ENCODE results near the gene ACSL5.

The ACSL5 gene

DNA sequence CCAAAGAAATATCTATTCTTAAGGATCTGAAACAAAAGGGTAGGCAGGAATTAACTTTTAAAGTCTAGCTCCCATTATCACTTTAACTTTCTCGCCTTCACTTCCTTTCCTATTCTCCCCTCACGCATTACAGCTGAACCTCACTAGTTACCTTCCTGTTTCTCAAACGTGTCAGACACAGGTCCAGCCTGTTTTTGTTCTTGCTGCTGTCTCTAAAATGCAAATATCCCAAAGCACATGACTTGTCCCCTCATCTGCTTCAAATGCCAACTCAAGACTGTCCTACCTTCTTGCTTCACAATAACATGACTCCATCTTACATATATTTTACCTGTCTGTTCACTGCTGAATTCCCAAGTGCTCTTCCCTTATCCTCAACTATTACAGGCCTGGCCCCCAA, 55.2 kb downstream of the ACSL5 start:
- Histone ChIP-seq H3K9ac (ENCODE audit: low read depth in 1 of 2, low read length in 2 of 2) (peak overlapping the region in 1 of 2 donors; percentile 18), H3K27me3 (ENCODE audit: control insufficient read depth in 2 of 2, insufficient read depth in 2 of 2, low read length in 2 of 2) (no peaks in the 10 kb centered on the region), H3K4me1 (ENCODE audit: control insufficient read depth in 2 of 2, insufficient read depth in 2 of 2, low read length in 2 of 2) (no peaks in the 10 kb centered on the region), H3K9me3 (ENCODE audit: control insufficient read depth in 2 of 2, low read length in 2 of 2) (no peaks in the 10 kb centered on the region), H3K4me3 (ENCODE audit: low read length in 2 of 2) (no peak overlapping the region), H3K36me3 (ENCODE audit: control insufficient read depth in 2 of 2, insufficient read depth in 2 of 2, low read length in 2 of 2) (peaks cover 80 to 85% of the 10 kb centered on the region in 2 donors), H3K27ac (ENCODE audit: low read depth in 2 of 2, low read length in 2 of 2) (no peak overlapping the region)

DNA sequence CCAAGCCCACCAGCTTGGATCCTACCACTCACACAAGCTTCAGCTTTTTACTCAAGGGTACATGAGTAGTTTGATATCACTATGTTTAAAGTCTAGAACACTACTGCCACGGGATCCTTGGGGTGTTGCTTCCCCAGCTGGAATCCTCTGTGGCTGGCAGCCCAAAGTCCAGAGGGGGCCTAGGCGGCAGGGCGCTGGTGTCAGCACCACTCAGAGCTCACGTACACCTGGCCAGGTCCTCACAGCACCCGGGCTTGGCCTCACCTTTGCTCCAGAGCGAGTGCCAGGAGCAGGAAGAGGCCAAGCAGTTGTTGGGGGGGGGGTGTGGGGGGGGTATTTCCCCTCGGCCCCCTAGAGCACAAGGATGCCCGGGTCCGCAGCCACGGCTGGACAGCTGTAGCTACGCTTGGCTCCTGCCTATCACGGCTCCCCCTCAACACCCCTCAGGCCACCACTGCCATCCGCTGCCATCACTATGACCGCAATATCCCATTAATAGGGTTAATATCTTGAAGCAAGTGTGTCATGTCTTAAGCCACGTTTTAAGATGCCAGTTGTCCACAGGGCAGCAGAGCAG, 55.8 kb downstream of the ACSL5 start:
- Histone ChIP-seq H3K4me1 (ENCODE audit: control insufficient read depth in 2 of 2, insufficient read depth in 2 of 2, low read length in 2 of 2) (no peaks in the 10 kb centered on the region), H3K4me3 (ENCODE audit: low read length in 2 of 2) (no peak overlapping the region), H3K36me3 (ENCODE audit: control insufficient read depth in 2 of 2, insufficient read depth in 2 of 2, low read length in 2 of 2) (peaks cover 79% of the 10 kb centered on the region in 2 donors), H3K27ac (ENCODE audit: low read depth in 2 of 2, low read length in 2 of 2) (no peak overlapping the region), H3K9ac (ENCODE audit: low read depth in 1 of 2, low read length in 2 of 2) (peak overlapping the region in 1 of 2 donors; percentile 18), H3K9me3 (ENCODE audit: control insufficient read depth in 2 of 2, low read length in 2 of 2) (no peaks in the 10 kb centered on the region), H3K27me3 (ENCODE audit: control insufficient read depth in 2 of 2, insufficient read depth in 2 of 2, low read length in 2 of 2) (no peaks in the 10 kb centered on the region)

DNA sequence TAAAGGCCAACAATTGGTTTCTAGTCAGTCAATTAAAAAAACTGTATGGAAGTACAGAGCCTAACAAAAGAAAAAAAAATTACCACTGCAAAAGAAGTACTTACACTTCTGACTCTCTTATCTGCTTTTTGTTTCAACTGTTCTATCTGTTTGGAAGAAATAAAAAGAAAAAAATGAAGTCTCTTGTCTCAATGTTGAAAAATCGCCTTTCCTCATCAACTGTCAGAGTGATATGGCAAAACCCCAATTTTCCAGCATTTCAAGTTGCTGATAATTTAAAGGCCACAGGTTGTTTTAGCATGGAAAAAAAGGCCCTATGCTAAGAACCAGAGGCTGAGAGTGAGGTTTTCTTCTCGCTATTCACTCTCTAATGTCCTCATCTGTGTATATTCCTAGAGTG, 59.2 kb downstream of the ACSL5 start:
- Histone ChIP-seq H3K27me3 (ENCODE audit: control insufficient read depth in 2 of 2, insufficient read depth in 2 of 2, low read length in 2 of 2) (no peaks in the 10 kb centered on the region), H3K27ac (ENCODE audit: low read depth in 2 of 2, low read length in 2 of 2) (no peak overlapping the region), H3K36me3 (ENCODE audit: control insufficient read depth in 2 of 2, insufficient read depth in 2 of 2, low read length in 2 of 2) (peaks cover 63 to 67% of the 10 kb centered on the region in 2 donors), H3K4me3 (ENCODE audit: low read length in 2 of 2) (no peak overlapping the region), H3K9ac (ENCODE audit: low read depth in 1 of 2, low read length in 2 of 2) (no peak overlapping the region), H3K4me1 (ENCODE audit: control insufficient read depth in 2 of 2, insufficient read depth in 2 of 2, low read length in 2 of 2) (no peaks in the 10 kb centered on the region), H3K9me3 (ENCODE audit: control insufficient read depth in 2 of 2, low read length in 2 of 2) (no peaks in the 10 kb centered on the region)

DNA sequence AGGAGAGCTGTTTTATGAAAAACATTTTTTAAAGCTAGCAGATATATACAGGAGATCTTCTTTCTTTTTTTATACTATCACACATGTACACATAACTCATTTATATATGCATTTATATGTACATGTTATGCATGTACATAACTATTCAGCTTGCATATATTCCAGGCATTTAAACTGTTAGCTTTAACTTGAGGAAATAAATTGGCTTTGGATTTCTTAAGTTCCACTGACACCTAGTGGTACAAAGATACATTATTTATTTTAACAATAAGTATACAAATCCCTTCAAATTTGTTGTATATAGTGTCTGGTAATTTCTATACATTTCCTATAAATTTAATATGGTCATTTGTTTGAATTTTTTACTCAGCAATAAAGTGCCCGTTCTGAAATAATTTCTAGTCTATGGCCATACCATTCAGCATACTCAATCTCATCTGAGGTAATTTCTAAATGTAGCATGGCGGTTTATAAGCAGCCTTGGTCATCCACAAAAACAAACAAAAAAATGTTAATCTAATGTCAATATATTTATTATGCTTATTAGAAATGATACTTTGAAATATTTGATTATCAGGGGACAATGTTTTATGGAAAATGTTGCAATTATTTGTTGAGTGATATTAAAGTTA, 61.2 kb downstream of the ACSL5 start:
- Histone ChIP-seq H3K36me3 (ENCODE audit: control insufficient read depth in 2 of 2, insufficient read depth in 2 of 2, low read length in 2 of 2) (peaks cover 56 to 58% of the 10 kb centered on the region in 2 donors), H3K9me3 (ENCODE audit: control insufficient read depth in 2 of 2, low read length in 2 of 2) (no peaks in the 10 kb centered on the region), H3K4me1 (ENCODE audit: control insufficient read depth in 2 of 2, insufficient read depth in 2 of 2, low read length in 2 of 2) (no peaks in the 10 kb centered on the region), H3K27me3 (ENCODE audit: control insufficient read depth in 2 of 2, insufficient read depth in 2 of 2, low read length in 2 of 2) (no peaks in the 10 kb centered on the region), H3K4me3 (ENCODE audit: low read length in 2 of 2) (no peak overlapping the region), H3K27ac (ENCODE audit: low read depth in 2 of 2, low read length in 2 of 2) (no peak overlapping the region), H3K9ac (ENCODE audit: low read depth in 1 of 2, low read length in 2 of 2) (no peak overlapping the region)

DNA sequence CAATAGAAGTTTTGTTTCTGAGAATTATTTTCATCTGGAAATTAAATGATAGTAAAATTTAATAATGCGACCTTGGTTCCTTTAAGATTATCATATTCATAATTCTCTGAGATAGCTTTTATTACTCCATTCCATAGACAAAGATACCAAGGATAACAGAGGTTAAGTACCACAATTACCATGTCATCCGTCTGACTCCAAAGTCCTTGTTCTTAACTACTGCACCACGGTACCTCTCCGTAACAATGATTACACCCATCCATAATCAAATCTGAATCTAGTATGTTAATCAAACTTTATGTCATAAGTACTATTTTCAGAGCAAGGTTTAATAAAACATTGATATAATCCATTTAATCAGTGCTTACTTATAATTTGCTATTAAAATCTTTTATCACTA, 64.4 kb downstream of the ACSL5 start:
- Histone ChIP-seq H3K4me1 (ENCODE audit: control insufficient read depth in 2 of 2, insufficient read depth in 2 of 2, low read length in 2 of 2) (no peaks in the 10 kb centered on the region), H3K27me3 (ENCODE audit: control insufficient read depth in 2 of 2, insufficient read depth in 2 of 2, low read length in 2 of 2) (no peaks in the 10 kb centered on the region), H3K4me3 (ENCODE audit: low read length in 2 of 2) (no peak overlapping the region), H3K27ac (ENCODE audit: low read depth in 2 of 2, low read length in 2 of 2) (no peak overlapping the region), H3K36me3 (ENCODE audit: control insufficient read depth in 2 of 2, insufficient read depth in 2 of 2, low read length in 2 of 2) (peaks cover 46 to 54% of the 10 kb centered on the region in 2 donors), H3K9ac (ENCODE audit: low read depth in 1 of 2, low read length in 2 of 2) (no peak overlapping the region), H3K9me3 (ENCODE audit: control insufficient read depth in 2 of 2, low read length in 2 of 2) (no peaks in the 10 kb centered on the region)

DNA sequence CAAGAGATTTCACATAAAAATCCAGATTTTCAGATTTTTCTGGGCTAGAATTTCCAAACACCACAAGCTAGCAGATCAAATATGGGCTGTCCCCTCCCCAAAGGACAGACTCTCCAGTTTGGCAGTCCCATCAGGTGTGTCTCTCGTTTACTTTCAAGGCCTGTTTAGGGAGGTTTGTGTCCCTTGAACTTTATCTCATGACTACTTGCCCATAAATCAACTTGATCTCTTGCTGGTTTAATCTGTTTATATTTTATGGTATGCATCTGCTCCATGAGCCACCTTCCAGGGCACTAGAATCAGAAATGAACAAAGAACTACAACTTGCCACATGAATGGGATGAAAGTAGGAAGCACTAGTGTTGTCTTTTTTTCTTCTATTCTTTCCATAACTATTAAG, 67.6 kb downstream of the ACSL5 start:
- H3K27ac ChIP-seq (ENCODE audit: low read depth in 2 of 2, low read length in 2 of 2), result no peak overlapping the region
- H3K4me1 ChIP-seq (ENCODE audit: control insufficient read depth in 2 of 2, insufficient read depth in 2 of 2, low read length in 2 of 2), result no peaks in the 10 kb centered on the region
- H3K4me3 ChIP-seq (ENCODE audit: low read length in 2 of 2), result no peak overlapping the region
- H3K36me3 ChIP-seq (ENCODE audit: control insufficient read depth in 2 of 2, insufficient read depth in 2 of 2, low read length in 2 of 2), result peaks cover 30 to 49% of the 10 kb centered on the region in 2 donors
- H3K27me3 ChIP-seq (ENCODE audit: control insufficient read depth in 2 of 2, insufficient read depth in 2 of 2, low read length in 2 of 2), result no peaks in the 10 kb centered on the region
- H3K9ac ChIP-seq (ENCODE audit: low read depth in 1 of 2, low read length in 2 of 2), result no peak overlapping the region
- H3K9me3 ChIP-seq (ENCODE audit: control insufficient read depth in 2 of 2, low read length in 2 of 2), result no peaks in the 10 kb centered on the region

DNA sequence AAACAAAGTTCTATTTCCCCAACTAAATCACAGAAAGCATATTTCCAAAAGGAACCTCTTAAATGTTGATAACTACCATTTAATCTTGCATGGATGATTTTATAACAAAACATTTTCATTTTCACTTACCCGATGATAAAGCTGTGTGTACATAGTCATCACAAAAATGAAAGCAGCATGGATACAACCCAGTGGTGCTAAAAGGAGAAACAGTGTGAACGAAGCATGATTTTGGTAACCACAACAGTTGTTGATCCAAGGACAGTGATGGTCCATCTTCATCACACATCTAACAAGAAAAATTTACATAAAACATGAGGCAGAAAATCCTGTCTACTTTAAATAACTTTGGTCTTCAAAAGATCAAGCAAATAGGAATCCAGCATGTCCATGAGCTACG, 68.1 kb downstream of the ACSL5 start:
- no peaks in the 10 kb centered on the region for H3K27me3 ChIP-seq (ENCODE audit: control insufficient read depth in 2 of 2, insufficient read depth in 2 of 2, low read length in 2 of 2)
- peaks cover 29 to 44% of the 10 kb centered on the region in 2 donors for H3K36me3 ChIP-seq (ENCODE audit: control insufficient read depth in 2 of 2, insufficient read depth in 2 of 2, low read length in 2 of 2)
- H3K9ac ChIP-seq (ENCODE audit: low read depth in 1 of 2, low read length in 2 of 2), result no peak overlapping the region
- H3K4me1 ChIP-seq (ENCODE audit: control insufficient read depth in 2 of 2, insufficient read depth in 2 of 2, low read length in 2 of 2), result no peaks in the 10 kb centered on the region
- H3K27ac ChIP-seq (ENCODE audit: low read depth in 2 of 2, low read length in 2 of 2), result no peak overlapping the region
- H3K4me3 ChIP-seq (ENCODE audit: low read length in 2 of 2), result no peak overlapping the region
- no peaks in the 10 kb centered on the region for H3K9me3 ChIP-seq (ENCODE audit: control insufficient read depth in 2 of 2, low read length in 2 of 2)

DNA sequence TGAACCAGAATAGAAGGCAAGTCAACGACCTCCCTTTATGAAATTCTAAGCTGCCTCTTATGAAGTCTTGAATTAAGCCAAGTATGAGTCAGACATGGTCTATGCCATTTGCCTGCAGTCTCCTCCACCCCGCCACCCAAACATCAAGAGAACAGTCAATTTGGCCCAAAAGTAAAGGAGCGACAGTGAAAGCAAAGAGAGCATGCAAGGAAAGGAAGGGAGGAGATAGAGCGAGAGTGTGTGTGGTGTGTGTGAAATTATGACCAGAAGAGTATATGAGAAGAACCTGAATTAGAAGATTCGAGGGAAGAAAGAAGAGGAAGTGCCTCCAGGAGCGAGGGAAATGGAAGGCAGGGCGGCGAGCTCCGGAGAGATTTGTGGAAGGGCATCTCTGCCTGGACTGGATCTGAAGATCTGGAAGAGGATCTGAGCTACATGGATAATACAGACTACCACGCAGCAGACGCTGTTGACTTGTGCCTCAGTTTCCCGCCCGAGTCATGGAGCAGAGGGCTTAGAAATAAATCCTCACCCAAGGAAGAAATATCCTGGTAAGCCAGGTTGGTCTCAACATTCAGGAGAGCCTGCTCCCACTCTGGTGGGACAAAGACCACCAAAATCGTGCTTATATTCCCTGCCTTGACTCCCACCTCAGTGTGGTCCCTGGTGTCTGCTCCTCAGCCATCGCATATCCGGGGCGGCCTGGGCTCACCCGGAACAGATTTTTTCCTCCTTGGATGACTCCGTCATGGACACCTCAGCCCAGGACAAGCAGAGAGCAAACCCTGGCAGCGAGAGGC, 72.3 kb downstream of the ACSL5 start:
- Histone ChIP-seq H3K4me3 (ENCODE audit: low read length in 2 of 2) (peak overlapping the region; percentile 87 to 99), H3K36me3 (ENCODE audit: control insufficient read depth in 2 of 2, insufficient read depth in 2 of 2, low read length in 2 of 2) (peaks cover 9 to 21% of the 10 kb centered on the region in 2 donors), H3K9me3 (ENCODE audit: control insufficient read depth in 2 of 2, low read length in 2 of 2) (no peaks in the 10 kb centered on the region), H3K4me1 (ENCODE audit: control insufficient read depth in 2 of 2, insufficient read depth in 2 of 2, low read length in 2 of 2) (peaks cover 7 to 12% of the 10 kb centered on the region in 2 donors), H3K27me3 (ENCODE audit: control insufficient read depth in 2 of 2, insufficient read depth in 2 of 2, low read length in 2 of 2) (no peaks in the 10 kb centered on the region), H3K27ac (ENCODE audit: low read depth in 2 of 2, low read length in 2 of 2) (peak overlapping the region; percentile 83 to 84), H3K9ac (ENCODE audit: low read depth in 1 of 2, low read length in 2 of 2) (peak overlapping the region; percentile 91 to 96)

DNA sequence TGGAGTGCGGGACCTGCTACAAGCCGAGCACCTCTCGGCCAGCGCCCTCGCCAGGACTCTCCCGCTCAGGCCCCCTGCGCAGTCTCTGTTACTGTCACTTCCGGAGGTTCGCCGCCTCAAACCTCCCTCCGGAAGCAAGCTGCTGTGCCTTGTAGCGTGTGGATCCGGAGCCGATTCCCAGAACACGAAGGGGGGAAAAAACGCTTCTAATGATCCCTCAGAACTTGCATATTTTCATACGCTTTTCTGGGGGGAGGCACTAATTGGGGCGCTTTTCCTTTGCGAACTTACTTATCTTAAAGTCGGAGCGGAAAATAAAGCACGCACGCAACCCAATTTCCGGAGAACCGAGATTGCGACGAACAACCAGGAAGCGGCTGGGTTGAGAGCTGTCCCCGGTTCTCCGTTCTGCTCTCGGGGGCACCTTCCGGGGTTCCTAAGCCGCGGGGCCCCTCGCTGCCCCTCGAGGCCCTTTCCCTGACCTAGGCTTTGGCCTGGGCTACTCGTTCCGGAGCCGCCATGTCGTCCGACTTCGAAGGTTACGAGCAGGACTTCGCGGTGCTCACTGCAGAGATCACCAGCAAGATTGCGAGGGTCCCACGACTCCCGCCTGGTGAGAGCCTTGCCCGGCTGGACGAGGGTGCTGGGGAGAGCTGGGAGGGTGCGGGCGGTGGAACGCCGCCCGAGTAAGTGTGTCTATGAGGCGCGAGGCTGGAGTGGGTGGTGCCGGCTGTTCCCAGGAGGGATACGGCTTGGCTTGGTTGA, 73.1 kb downstream of the ACSL5 start, which contains the start of the genes VTI1A and ZDHHC6:
VTI1A (plus strand) TSS at position 361 of the 765 bp plus-strand sequence; CDS start at position 520, 159 bp downstream.
ZDHHC6 (minus strand) TSS at position 60 of the 765 bp plus-strand sequence. CDS start 1,478 bp downstream, outside the sequence.
- Histone ChIP-seq H3K36me3 (ENCODE audit: control insufficient read depth in 2 of 2, insufficient read depth in 2 of 2, low read length in 2 of 2) (peaks cover 5 to 14% of the 10 kb centered on the region in 2 donors), H3K4me3 (ENCODE audit: low read length in 2 of 2) (peak within 1 kb of the TSS; percentile 87 to 99), H3K27ac (ENCODE audit: low read depth in 2 of 2, low read length in 2 of 2) (peak within 1 kb of the TSS; percentile 83 to 84), H3K4me1 (ENCODE audit: control insufficient read depth in 2 of 2, insufficient read depth in 2 of 2, low read length in 2 of 2) (peaks cover 7 to 12% of the 10 kb centered on the region in 2 donors), H3K9me3 (ENCODE audit: control insufficient read depth in 2 of 2, low read length in 2 of 2) (no peaks in the 10 kb centered on the region), H3K27me3 (ENCODE audit: control insufficient read depth in 2 of 2, insufficient read depth in 2 of 2, low read length in 2 of 2) (no peaks in the 10 kb centered on the region), H3K9ac (ENCODE audit: low read depth in 1 of 2, low read length in 2 of 2) (peak within 1 kb of the TSS; percentile 91 to 96)

Data from mucosa of rectum (tissue), 2 donors.